ENCODE data around the gene NDE1. TPM values are rescaled to one million over a fixed set of nuclear protein-coding genes. Genes with fewer than 3 reads are reported as not detected.
A peak's percentile ranks its signal among the peaks of the same experiment; 100 is the strongest.

NDE1 gene
- polyA plus RNA-seq, 1 of the 3 experiments (the other 2 are of a cell fraction): 27.9 TPM

DNA sequence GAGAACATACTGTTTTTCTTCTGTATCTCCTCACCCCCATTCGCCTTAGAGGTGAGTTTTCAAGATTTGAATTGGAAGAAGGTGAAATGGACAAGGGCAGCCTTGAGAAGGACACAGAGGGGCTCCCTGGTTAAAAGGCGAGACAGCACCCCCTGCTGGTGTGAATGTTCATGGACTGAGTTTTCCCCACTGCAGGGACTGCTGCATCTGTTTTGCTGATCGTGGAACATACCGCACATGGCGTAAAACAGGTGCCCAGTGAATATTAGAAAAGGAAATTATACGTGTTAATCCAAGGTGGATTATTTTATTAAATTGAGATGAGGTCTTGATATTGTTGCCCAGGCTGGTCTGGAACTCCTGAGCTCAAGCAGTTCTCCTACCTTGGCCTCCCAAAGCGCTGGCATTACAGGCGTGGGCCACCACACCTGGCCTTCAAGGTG lies 54.5 kb downstream of the NDE1 start:
- Histone ChIP-seq H3K27ac (ENCODE audit: low read depth in 2 of 2, low read length in 1 of 2) (no peak overlapping the region), H3K9me3 (no peaks in the 10 kb centered on the region), H3K4me1 (ENCODE audit: control insufficient read depth in 1 of 2, insufficient read depth in 2 of 2, low read depth in 1 of 2, low read length in 1 of 2) (peaks cover 0 to 4% of the 10 kb centered on the region in 2 experiments; a peak in 1 of 4 replicates), H3K4me2 (no peak overlapping the region), H3K9ac (no peak overlapping the region), H3F3A (replicated peaks; ENCODE audit: insufficient read depth) (no peaks in the 10 kb centered on the region), H2AFZ (ENCODE audit: low read depth) (no peak overlapping the region), H3K27me3 (ENCODE audit: insufficient read depth) (no peaks in the 10 kb centered on the region), H3K79me2 (ENCODE audit: insufficient read depth) (no peaks in the 10 kb centered on the region), H3K36me3 (replicated peaks in 1 of 2; ENCODE audit: control insufficient read depth in 1 of 2, insufficient read depth in 2 of 2, low read length in 1 of 2) (peaks cover 7 to 28% of the 10 kb centered on the region in 2 experiments), H4K20me1 (ENCODE audit: insufficient read depth) (peaks cover 4% of the 10 kb centered on the region; the same call in 1 of the 2 replicates), H3K4me3 (ENCODE audit: low read depth in 2 of 2, low read length in 1 of 2) (no peak overlapping the region; a peak in 1 of 4 replicates), H3K9me2 (no peaks in the 10 kb centered on the region)
- CTCF ChIA-PET: interaction anchor here (0.6 to 3.2 kb wide), 11 partner anchors 9 to 125 kb away, joined by 3 to 39 read pairs (median 4); no protein-coding TSS in a partner anchor
- peak; percentile 77 for DNase-seq
- POLR2A ChIA-PET: no interaction called here
- 64% methylated on average over 8 of the region's 8 CpGs for WGBS (ENCODE audit: low lambda C conversion rate)
- TF ChIP-seq POLR2AphosphoS5 (IDR thresholded peaks at IDR 0.05; ENCODE audit: low read depth, low read length) (no peak), YY1 (IDR thresholded peaks at IDR 0.05; ENCODE audit: low read depth) (no peak), FOSL2 (IDR thresholded peaks at IDR 0.05; ENCODE audit: borderline replicate concordance, low read depth) (no peak), GABPA (IDR thresholded peaks at IDR 0.05; ENCODE audit: low read depth) (no peak), EP300 (IDR thresholded peaks at IDR 0.05; ENCODE audit: borderline replicate concordance in 1 of 2, low read depth in 1 of 2, low read length in 1 of 2) (no peak), JUND (IDR thresholded peaks at IDR 0.05) (no peak), GATA2 (CRISPR knock-in tag; IDR thresholded peaks at IDR 0.05) (no peak), FOXM1 (IDR thresholded peaks at IDR 0.05; ENCODE audit: low read depth) (no peak), TAF1 (IDR thresholded peaks at IDR 0.05; ENCODE audit: borderline replicate concordance, low read depth, low read length) (no peak), TCF12 (IDR thresholded peaks at IDR 0.05) (no peak), MEF2A (IDR thresholded peaks at IDR 0.05; ENCODE audit: borderline replicate concordance, low read depth) (no peak), EZH2phosphoT487 (IDR thresholded peaks at IDR 0.05; ENCODE audit: borderline replicate concordance, low read depth) (no peak), RXRA (IDR thresholded peaks at IDR 0.05; ENCODE audit: borderline replicate concordance, low read depth) (no peak), TEAD4 (IDR thresholded peaks at IDR 0.05; ENCODE audit: borderline replicate concordance, insufficient read depth) (no peak), FOXJ3 (CRISPR knock-in tag; IDR thresholded peaks at IDR 0.05) (no peak), RFX5 (IDR thresholded peaks at IDR 0.05; ENCODE audit: low read length) (no peak), NFIC (IDR thresholded peaks at IDR 0.05; ENCODE audit: borderline replicate concordance) (no peak), SMC3 (IDR thresholded peaks at IDR 0.05; ENCODE audit: low read depth, low read length) (peak; percentile 59), RAD21 (IDR thresholded peaks at IDR 0.05; ENCODE audit: low read length) (peak; percentile 73), ELF1 (IDR thresholded peaks at IDR 0.05) (no peak), CHD2 (IDR thresholded peaks at IDR 0.05; ENCODE audit: low read length, partially characterized antibody) (no peak)
- TF ChIP-seq, protein P1, sequence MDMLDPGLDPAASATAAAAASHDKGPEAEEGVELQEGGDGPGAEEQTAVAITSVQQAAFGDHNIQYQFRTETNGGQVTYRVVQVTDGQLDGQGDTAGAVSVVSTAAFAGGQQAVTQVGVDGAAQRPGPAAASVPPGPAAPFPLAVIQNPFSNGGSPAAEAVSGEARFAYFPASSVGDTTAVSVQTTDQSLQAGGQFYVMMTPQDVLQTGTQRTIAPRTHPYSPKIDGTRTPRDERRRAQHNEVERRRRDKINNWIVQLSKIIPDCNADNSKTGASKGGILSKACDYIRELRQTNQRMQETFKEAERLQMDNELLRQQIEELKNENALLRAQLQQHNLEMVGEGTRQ (IDR thresholded peaks at IDR 0.05; ENCODE audit: borderline replicate concordance, low read depth, low read length): no peak
- TF ChIP-seq, protein P2, sequence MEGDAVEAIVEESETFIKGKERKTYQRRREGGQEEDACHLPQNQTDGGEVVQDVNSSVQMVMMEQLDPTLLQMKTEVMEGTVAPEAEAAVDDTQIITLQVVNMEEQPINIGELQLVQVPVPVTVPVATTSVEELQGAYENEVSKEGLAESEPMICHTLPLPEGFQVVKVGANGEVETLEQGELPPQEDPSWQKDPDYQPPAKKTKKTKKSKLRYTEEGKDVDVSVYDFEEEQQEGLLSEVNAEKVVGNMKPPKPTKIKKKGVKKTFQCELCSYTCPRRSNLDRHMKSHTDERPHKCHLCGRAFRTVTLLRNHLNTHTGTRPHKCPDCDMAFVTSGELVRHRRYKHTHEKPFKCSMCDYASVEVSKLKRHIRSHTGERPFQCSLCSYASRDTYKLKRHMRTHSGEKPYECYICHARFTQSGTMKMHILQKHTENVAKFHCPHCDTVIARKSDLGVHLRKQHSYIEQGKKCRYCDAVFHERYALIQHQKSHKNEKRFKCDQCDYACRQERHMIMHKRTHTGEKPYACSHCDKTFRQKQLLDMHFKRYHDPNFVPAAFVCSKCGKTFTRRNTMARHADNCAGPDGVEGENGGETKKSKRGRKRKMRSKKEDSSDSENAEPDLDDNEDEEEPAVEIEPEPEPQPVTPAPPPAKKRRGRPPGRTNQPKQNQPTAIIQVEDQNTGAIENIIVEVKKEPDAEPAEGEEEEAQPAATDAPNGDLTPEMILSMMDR (IDR thresholded peaks at IDR 0.05): peak; percentile 85
- TF ChIP-seq, protein P3, sequence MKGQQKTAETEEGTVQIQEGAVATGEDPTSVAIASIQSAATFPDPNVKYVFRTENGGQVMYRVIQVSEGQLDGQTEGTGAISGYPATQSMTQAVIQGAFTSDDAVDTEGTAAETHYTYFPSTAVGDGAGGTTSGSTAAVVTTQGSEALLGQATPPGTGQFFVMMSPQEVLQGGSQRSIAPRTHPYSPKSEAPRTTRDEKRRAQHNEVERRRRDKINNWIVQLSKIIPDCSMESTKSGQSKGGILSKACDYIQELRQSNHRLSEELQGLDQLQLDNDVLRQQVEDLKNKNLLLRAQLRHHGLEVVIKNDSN (IDR thresholded peaks at IDR 0.05; ENCODE audit: borderline replicate concordance, low read depth): no peak
- TF ChIP-seq, protein P4, sequence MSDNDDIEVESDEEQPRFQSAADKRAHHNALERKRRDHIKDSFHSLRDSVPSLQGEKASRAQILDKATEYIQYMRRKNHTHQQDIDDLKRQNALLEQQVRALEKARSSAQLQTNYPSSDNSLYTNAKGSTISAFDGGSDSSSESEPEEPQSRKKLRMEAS (IDR thresholded peaks at IDR 0.05; ENCODE audit: low read depth): no peak
- TF ChIP-seq, protein P5, sequence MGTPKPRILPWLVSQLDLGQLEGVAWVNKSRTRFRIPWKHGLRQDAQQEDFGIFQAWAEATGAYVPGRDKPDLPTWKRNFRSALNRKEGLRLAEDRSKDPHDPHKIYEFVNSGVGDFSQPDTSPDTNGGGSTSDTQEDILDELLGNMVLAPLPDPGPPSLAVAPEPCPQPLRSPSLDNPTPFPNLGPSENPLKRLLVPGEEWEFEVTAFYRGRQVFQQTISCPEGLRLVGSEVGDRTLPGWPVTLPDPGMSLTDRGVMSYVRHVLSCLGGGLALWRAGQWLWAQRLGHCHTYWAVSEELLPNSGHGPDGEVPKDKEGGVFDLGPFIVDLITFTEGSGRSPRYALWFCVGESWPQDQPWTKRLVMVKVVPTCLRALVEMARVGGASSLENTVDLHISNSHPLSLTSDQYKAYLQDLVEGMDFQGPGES (IDR thresholded peaks at IDR 0.05; ENCODE audit: low read depth, low read length): no peak
- TF ChIP-seq, protein P6, sequence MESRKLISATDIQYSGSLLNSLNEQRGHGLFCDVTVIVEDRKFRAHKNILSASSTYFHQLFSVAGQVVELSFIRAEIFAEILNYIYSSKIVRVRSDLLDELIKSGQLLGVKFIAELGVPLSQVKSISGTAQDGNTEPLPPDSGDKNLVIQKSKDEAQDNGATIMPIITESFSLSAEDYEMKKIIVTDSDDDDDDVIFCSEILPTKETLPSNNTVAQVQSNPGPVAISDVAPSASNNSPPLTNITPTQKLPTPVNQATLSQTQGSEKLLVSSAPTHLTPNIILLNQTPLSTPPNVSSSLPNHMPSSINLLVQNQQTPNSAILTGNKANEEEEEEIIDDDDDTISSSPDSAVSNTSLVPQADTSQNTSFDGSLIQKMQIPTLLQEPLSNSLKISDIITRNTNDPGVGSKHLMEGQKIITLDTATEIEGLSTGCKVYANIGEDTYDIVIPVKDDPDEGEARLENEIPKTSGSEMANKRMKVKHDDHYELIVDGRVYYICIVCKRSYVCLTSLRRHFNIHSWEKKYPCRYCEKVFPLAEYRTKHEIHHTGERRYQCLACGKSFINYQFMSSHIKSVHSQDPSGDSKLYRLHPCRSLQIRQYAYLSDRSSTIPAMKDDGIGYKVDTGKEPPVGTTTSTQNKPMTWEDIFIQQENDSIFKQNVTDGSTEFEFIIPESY (IDR thresholded peaks at IDR 0.05; ENCODE audit: borderline replicate concordance, low read depth): no peak
- TF ChIP-seq, protein P7, sequence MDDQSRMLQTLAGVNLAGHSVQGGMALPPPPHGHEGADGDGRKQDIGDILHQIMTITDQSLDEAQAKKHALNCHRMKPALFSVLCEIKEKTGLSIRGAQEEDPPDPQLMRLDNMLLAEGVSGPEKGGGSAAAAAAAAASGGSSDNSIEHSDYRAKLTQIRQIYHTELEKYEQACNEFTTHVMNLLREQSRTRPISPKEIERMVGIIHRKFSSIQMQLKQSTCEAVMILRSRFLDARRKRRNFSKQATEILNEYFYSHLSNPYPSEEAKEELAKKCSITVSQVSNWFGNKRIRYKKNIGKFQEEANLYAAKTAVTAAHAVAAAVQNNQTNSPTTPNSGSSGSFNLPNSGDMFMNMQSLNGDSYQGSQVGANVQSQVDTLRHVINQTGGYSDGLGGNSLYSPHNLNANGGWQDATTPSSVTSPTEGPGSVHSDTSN (IDR thresholded peaks at IDR 0.05): no peak

Measured in SK-N-SH (cell line).